D341Med (cell line): ENCODE measurements around the gene CYB561D1.
A peak's percentile ranks its signal among the peaks of the same experiment; 100 is the strongest.

Source experiments
- DNase-seq: peaks from one replicate; pipeline ENCODE4 v3.0.0; 2012; ENCODE audit warnings: low spot score

CYB561D1 gene

DNA sequence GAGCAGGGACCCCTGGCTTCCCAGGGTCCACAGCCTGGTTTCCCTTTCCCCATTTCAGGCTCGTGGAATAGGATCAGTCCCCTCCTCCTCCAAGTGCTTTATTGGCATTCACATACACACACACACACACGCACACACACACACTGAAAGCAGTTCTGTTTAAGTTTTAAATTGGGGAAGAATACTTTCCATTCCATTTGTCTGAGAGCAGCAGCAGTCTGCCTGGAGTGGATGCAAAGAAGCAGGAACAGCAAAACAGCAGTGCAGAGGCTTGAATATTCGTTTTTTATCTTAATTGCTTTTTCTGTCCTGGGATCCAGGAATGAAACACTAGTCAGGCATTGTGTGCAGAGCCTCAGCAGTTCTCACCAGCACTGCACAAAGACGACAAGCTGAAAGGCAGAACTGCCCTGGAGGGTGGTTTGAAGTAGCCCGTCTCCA is 7.1 kb downstream of the CYB561D1 start:
- no peak for DNase-seq

DNA sequence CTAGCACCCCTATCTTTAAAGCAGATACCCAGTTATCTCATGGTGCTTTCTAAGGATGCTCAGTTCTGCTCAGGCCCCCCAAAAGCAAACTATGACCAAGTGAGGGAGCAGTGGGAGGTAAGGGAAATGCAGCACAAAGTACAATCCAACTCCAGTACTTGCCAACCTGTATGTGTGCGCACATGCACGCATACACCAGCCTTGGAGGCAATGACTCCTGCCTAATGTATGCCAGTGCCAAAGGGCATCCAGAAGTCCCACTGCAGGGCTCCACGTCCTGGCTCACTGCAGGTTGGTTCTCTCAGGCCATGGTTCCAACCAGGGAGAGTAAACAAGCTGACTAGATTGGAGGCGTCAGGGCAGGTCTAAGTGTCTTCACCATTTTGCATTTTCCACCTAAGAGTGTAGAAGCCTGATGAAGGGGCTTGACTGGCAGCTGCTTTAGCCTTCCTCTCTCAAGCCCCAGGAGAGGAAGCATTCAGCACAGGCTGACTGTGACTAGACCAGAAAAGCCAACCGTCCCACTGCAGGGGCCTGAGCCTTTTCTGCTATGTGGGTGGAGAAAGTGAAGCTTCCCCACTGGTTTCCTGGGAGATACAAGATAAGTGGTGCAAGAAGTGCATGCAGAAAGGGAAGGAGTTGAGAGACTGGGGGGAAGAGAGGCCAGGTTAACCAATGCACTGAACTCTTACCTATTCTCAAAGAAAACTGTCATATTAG is 7.9 kb downstream of the CYB561D1 start:
- no peak for DNase-seq

DNA sequence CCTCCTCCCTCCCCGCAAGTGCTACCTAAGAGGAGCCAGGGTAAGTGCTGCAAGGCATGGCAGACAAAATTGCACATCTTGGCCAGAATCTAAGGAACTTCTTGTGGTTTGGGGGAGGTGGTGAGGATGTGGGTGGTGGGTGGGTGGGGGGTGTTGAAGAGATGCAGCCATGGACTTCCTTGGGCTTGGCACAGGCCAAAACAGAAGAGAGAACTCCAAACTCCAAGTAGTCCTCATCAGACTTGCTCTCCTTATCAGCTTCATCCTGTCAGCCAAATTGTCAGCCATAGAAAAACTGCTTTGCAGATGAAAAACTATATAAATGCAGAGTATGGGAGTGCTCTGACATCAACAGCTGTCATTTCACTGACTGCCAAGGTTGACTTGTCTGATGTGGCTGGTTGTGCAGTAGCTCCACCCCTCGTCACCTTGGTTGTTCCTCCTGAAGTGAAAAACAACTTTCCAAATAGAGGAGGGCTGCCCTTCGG is 8.5 kb downstream of the CYB561D1 start:
- DNase-seq, result no peak

DNA sequence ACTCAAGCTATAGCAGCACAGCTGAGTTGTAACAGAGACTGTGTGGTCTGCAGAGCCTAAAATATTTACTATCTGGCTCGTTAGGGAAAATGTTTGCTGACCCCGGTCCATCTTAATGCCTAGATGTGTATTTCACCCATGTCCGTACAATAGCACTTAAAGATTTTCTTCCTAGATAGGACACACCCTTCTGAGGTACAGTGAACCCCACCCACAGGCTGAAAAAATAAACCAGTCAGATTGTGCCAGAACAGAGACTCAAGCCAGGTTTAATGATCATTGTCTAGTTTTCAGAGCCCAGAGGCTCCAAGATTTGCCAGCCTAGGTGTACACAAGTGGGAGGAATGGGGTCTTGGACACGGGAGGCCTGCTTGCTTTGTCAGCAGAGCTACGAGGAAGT is 10.0 kb downstream of the CYB561D1 start:
- DNase-seq, result no peak

DNA sequence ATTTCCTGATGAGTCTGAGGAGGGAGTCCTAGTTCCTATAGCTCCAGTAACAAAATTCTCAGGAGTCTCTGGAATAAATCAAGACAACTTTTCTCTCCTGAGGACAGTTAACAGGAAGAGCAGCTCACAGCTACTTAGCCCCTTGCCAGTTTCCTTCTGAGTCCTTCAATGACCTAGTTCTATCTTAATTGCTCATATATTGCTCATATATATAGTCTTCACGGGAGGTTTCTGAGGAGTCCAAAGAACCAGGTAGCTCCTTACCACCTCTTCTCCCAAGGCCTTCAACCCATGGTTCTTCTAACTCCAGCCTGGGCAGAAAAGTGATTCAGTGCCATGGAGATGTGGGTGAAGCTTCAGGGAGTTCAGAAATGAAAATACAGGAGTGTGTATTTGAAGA is 11.1 kb downstream of the CYB561D1 start:
- no peak for DNase-seq

DNA sequence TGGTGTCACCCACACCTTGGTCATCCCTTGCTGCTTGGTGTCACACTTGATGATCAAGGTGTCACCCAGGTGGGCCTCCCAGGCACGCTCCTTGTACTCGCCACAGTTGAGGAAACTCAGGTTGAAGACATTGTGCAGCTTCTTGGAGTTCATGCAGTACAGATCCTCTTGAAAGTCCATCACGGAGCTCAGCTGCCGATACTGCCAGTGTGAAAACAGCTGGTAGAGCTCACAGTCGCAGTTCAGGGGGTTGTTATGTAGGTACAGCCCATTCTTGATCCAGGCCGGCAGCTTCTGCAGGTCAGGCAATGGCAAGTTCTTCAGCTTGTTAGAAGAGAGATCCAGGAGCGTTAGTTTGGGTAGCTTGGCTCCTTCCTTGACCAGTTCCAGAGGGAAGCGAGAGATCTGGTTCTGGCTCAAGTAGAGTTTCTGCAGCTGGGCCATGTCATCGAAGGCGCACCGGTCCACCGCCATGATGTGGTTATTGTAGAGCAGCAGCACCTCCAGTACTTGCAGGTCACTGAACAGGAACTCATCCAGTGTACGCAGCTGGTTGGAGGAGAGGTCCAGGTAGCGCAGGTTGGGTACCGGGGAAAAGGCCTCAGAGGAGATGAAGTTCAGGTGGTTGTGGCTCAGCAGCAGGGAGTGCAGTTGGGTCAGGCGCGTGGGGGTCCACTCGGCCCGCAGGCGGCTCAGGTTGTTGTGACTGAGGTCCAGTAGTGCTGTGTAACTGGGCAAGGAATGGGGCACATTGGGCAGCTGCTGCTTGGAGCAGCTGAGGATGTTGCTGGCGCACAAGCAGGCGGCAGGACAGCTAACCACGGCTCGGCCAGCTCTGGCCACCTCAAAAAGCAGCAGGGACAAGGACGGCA is 14.3 kb downstream of the CYB561D1 start:
- DNase-seq, result no peak

DNA sequence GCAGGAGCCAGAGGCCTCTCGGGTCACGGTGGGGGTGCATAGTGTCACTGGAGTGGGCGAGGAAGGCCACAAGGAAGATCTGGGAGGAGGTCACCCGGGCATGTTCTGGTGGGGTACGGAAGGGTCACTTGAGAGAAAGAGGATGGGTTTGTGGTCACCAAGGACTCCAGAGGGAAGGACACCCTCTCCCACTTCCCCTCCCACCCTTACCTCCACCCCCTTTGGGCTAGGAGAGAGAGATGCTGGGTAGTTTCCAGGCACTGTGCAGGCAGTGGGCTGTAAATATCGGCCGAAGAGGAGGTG is 14.9 kb downstream of the CYB561D1 start:
- no peak for DNase-seq

DNA sequence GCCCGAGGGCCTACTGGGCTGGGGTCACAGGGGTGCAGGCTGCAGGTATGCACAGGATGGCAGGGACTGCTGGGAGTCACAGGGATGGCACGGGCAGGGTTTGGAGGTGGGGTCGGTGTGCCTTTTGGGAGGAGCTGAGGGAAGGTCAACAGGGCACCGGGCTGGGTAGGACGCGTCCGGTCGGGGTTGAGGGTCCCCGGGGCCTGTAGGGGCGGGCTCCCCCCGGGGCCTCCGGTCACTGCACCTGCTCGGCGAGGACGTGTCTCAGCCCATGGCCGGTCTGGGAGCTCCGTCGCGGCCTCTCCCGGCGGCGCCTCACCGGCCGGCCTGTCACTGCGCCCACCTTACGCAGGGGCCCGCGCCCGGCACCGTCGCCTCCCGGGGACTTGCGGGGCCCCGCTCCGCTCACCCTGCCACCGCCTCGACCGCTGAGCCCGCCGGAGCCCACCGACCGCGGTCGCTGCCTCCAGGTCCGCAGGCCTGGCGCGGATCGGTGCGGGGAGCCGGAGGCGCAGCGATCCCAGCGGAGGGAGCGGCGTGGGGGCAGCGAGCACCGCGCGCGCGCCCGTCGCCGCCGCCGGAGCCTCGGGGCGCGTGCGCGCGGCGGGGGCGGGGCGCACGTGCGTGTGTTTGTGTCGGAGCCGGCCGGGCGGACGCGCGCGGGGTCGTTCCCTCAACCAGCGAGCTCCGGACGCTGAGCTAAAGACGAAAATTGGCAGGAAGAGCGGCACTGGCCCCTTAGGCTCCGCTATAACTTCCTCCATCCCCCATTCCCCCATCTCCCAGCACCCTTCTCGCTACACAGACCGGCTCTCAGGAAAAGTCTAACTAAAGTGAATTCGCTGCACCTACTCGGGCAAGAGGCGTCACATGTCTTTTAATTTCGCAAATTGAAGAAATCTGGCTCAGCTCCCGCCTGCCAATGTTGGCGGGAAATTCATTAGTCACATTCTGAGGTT is 15.6 kb downstream of the CYB561D1 start, which contains the start of gene AMIGO1:
Gene AMIGO1, minus strand, starts transcription at position 552 of the 959 bp plus-strand sequence. CDS start 815 bp downstream, outside the sequence.
- DNase-seq, result peak; percentile 94

DNA sequence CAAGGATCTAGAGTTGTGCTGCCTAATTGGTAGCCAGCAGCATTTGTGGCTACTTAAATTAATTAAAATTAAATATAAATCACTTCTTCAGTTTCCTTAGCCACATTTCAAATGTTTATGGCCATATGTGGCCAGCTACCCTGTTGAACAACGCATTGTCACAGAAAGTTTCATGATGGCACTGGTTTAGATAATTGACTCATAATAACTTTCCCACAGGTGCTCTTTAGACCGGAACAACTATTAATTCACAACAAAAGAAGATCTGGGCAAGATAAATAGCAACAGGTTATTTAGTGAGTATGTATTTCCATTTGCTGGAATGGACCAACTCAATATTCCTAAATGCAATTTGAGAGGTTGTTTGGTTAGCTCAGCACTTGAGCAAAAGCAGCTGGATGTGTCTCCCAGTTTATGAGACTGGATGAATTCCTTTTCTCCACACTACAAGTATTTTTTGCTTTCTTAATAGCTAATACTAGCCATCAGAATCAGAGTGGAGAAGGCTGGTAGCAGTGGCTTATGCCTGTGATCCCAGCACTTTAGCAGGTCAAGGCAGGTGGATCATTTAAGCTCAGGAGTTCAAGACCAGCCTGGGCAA is 19.3 kb downstream of the CYB561D1 start:
- DNase-seq, result no peak

DNA sequence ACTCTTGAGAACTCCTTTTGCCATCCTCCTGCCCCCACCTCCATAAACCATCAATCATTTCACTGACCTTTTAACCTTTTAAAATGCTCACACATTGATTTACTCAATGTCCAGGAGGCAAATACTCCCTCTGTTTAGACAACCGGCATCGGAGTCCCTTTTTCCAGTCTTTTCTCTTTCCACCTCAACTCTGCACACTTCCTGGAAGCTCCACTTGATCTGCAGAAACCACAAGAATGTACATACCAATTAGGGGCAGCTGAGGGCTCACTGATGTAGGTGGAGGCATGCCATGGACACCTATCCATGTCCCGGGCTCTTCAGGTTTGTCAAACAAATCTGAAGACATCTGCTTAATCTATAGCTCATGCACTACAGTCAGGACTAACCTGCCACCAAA is 21.0 kb downstream of the CYB561D1 start:
- DNase-seq, result no peak

DNA sequence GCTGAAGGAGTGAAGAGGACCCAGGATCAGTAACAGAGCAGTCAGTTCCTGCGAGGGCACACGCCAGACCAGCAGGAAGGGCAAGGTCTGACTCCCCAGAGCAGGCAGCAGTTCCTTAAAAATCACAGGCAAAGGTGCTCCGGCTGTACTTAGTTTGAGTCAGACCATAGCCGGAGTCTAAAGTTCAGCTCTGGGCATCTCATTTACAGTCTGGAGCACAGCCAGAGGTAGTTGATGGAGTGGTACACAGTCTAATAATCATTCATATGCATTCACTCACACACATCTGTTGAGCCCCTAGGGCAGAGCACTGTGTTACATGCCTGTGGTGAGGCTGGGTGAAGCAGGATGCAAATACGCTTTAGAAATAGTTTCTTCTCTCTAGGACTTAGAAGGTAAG is 23.0 kb downstream of the CYB561D1 start:
- DNase-seq, result no peak

DNA sequence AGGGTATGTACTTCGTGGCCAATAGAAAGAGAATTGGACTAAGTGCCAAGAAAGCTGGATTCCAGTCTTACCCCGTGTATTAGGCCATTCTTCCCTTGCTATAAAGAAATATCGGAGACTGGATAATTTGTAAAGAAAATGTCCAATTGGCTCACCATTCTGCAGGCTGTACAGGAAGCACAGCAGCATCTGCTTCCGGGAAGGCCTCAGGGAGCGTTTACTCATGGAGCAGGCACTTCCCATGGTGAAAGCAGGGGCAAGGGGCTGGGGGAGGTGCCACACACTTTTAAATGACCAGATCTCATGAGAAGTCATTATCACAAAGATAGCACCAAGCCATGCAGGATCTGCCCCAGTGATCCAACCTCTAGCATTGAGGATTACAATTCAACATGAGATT is 23.4 kb downstream of the CYB561D1 start:
- DNase-seq, result no peak

DNA sequence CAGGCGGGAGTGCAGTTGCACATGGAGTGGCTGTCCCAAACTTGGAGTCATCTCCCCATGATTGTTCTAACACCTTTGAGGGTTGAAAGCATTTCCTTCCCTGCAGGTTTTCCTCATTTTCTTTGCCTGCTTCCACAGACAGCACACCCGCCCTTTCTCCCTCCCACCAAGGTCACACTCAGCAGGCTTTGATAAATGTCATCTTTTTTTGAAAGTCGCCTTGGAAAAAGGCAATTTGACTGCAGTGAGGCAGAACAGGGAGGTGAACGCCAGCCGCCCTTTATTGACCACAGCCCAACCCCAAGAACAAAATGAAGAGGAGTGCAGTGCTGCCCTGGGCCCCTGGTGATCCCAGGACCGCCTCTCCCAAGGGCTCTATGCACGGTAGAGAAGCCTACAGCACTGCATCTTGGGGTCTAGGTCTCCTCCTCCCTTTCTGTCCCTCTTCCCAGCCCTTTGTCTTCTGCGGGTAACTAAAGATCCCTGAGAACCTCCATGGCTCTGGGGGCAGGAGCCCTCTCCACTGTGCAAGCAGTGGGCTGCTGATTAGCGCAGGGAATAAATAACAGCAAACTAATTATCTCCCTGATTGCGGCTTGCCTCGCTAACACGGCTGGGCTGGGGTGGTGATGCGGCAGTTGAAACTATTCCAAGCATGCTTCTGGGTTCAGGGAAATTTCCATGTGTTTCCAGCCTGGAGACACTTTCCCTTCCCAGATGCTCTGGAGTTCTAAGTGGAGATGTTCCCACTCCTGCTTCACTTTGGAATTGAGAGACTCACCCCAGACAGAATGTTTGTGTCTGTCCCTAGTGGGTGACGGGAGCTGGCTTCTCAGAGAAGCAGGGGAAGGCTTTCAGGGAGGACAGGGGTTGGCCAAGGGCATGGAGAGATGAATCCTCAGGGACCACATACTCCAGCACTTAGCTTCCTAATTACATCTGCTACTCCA is 27.4 kb downstream of the CYB561D1 start:
- DNase-seq, result no peak

DNA sequence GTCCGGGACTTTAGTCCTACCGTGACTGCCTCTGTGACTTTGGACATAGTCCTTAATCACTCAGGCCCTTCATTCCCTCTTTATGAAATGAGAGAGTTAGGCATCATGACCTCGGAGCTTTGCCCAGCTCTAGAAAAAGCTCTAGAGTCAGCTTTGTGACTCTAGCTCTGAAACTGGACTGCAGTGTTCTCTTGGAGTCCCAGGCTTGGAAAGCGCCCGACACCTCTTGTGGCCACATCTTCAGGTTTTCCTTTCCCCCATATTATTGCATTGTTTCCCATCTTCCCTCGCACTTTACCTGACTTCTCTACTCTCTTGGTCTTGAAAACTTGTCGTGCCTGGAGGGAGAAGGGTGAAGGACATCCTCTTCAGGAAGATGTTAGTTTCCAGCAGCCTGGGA is 28.1 kb downstream of the CYB561D1 start:
- no peak for DNase-seq

DNA sequence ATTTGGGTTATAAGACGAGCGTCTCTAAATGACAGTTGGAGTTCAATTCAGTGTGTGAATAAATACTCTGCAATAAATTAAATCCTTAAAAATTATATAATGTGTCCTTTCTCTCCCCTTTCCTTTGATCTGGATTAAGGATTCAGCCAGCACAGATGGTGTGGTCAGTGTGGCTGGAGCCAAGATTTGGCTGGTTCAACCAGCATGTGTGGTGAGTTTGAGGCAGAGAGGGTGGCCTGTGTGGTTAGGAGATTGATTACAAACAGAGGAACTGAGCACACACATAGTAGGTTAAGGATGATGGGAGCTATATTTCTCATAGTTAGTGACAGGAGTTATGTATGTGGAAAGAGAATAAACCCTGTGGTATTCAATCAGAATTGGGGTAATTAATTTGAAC is 29.8 kb downstream of the CYB561D1 start:
- DNase-seq, result no peak

DNA sequence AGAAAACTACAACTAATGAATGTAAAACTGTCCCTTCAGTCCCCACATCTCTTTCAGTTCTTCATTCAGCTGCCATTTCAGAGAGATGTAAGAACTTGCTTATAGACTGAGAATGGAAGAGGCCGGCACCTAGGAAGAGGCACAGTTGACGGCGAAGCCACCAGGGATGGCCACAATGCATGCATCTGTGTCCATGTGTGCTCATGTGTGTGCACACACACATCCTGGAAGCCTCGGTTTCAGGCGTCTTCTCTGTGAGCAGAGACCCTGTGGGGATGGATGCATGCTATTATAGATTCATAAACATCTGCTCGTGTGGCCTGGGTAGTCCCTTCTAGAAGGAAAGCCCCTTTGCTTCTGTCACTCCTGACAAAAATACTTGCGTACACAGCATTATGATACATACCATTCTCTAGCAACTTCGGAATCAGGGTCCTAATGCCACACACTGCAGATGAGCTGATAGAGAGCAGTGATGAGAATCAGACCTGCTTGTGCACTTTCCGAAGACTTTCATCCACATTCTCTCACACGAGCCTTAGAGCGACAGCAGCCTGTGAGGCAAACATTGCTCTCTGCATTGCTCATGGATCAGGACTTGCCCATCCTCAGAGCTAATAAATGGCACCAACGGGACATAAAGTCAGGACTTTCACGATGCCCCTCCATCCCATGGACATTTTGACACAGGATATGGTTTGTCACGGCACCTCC is 33.4 kb downstream of the CYB561D1 start:
- no peak for DNase-seq

DNA sequence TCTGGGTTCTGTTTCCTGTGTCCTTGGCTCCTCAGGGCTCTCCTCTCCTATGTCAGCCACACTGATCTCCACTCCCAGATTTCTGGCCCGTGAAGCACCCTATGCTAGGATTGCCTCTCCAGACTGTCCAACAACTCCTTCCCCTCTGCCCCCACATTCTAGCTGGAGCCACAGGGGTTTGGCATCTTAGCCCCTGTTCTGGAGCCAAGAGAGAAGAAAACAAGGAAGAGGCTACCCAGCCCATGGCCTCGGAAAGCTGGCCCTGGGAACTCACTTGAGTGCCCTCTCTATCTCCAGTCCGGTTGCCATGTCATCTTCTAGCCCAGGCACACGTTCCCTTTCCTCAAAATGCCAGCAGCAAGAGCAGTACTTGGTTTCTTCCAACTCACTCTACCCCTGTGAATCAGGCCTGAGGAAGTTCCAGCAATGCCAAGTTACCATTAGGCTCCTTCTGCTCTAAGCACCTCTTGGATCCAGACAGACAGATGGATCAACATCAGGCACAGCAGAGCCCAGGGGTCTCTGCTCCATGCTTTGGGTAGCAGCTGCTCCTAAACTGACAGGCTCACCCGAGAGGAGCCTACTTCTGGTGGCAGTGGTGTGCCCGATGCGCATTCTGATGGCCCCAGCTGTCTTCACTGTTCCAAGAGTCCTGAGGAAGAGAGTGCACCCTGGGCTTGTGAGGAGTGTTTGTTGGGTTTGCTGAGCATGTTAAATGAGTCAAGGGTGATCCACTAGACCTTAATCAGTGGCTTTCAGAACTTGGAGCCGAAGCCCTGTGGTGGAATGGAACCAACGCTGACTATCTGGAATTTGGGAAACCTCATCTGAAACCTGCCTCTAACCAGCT is 34.2 kb downstream of the CYB561D1 start:
- DNase-seq, result no peak

DNA sequence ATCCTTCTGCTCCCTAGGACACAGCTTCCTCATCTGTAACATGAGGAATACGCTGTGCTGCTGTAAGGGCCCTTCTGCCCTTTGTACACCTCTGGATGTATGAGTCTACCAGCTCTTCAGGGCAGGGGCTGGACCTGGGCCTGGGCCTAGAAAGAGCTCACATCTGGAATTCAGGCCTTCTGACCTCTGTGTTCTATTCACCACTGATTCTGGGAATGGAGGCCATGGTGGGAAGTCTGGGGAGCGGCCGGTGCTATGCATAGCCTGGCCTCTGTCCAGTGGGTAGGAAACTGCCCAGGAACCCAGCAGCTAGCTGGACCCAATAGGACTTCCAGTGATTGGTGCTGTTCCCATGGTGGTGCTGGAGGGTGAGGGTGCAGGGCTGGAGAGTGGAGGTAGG is 34.8 kb downstream of the CYB561D1 start:
- no peak for DNase-seq

DNA sequence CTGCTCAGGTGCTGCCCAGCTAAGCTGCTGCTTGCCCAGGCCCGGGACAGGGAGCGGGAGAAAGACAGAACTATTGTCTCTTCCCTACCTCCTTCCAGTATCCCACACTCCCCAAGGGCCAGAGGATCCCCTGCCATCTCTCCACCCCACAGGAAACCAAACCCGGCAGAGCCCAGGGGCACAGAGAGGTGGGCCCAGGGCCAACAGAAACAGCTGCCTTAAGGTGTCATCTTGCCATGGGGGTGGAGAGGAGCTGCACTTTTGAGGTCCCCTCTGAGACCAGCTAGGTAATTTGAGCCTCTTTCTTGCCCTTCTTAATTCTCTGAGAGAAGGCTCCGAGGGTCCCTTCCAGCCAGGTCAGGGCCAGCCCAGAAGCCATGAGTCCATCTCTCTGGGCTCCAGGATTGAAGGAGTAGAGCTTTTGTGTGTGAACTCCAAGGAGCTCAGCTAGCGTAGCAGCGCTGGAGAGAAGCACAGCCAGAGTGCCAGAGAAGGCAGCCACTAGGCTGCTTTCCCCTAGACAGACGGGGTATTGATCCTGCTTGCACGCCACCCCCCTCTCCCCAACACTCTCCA is 36.1 kb downstream of the CYB561D1 start:
- DNase-seq, result no peak
